ENCODE measurements around the gene HAPLN3.

HAPLN3 gene

GRCh38 chr15:88830016-88830415 is 65.3 kb downstream of the HAPLN3 start:
- H3K9ac ChIP-seq (ENCODE audit: low read depth, low read length), result no peak overlapping the region
- peaks cover 7% of the 10 kb centered on the region; the same call in 1 of the 2 replicates for H3K4me1 ChIP-seq (ENCODE audit: insufficient read depth, low read length)
- H3K9me3 ChIP-seq (ENCODE audit: control insufficient read depth, insufficient read depth, low read length), result no peaks in the 10 kb centered on the region
- no peaks in the 10 kb centered on the region for H3K36me3 ChIP-seq (ENCODE audit: insufficient read depth, low read length)

GRCh38 chr15:88828791-88829190 is 66.6 kb downstream of the HAPLN3 start:
- no peaks in the 10 kb centered on the region for H3K9me3 ChIP-seq (ENCODE audit: control insufficient read depth, insufficient read depth, low read length)
- no peaks in the 10 kb centered on the region for H3K36me3 ChIP-seq (ENCODE audit: insufficient read depth, low read length)
- no peak overlapping the region for H3K9ac ChIP-seq (ENCODE audit: low read depth, low read length)
- peaks cover 2% of the 10 kb centered on the region; the same call in 1 of the 2 replicates for H3K4me1 ChIP-seq (ENCODE audit: insufficient read depth, low read length)
